Measurements from ENCODE around the gene SLC16A4. TPM values are rescaled to one million over a fixed set of nuclear protein-coding genes. Genes with fewer than 3 reads are reported as not detected.

Gene SLC16A4
- total RNA-seq, 1 experiment from 2014 or later: 0.22 TPM

DNA sequence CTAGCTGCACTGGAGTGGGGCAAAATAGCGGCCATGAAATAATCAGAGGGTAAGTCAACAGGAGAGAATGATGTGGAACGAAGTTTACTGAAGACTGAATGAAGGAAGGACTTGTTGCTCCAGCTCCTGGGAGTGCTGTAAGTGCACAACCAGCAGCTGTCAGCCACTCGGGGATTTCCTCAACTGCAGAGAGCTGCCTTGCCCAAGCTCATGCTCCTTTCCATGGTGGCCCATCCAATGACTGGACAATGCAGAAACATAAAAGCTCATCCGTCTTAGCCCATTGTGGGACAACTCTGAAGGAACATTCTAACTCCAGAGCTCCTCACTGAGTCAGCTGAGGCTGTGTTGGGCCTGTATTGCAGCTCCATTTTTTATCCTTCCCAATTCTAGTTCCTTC is 72.8 kb downstream of the SLC16A4 start:
- POLR2A ChIA-PET (ENCODE audit: unreplicated experiment): no interaction called here
- Histone ChIP-seq H3K9ac (ENCODE audit: low read length) (no peak overlapping the region), H3K27ac (ENCODE audit: low read length) (no peak overlapping the region), H3K4me2 (ENCODE audit: low read length) (no peak overlapping the region), H4K20me1 (ENCODE audit: low read length) (no peaks in the 10 kb centered on the region), H2AFZ (ENCODE audit: low read length) (no peak overlapping the region), H3K9me2 (replicated peaks; ENCODE audit: low read length) (no peaks in the 10 kb centered on the region), H3K79me2 (ENCODE audit: low read length) (no peaks in the 10 kb centered on the region), H3F3A (ENCODE audit: low read length, unreplicated experiment) (no peaks in the 10 kb centered on the region), H3K36me3 (ENCODE audit: low read depth, low read length) (no peaks in the 10 kb centered on the region), H3K4me3 (ENCODE audit: low read length) (no peak overlapping the region), H3K4me1 (ENCODE audit: insufficient read depth, low read length) (peaks cover 8% of the 10 kb centered on the region; the same call in 1 of the 2 replicates), H3K9me3 (ENCODE audit: low read length) (no peaks in the 10 kb centered on the region; the same call in 1 of the 2 replicates), H3K27me3 (ENCODE audit: low read length) (no peaks in the 10 kb centered on the region)
- ATAC-seq (no peak), DNase-seq (no peak)
- BruUV-seq (replicated peaks): no TSS peak
- intact Hi-C loops (cut with micrococcal nuclease): no loop called here
- TF ChIP-seq EZH2 (IDR thresholded peaks at IDR 0.05; ENCODE audit: low read length, unreplicated experiment): no peak
- TF ChIP-seq EZH2phosphoT487 (IDR thresholded peaks at IDR 0.05; ENCODE audit: borderline replicate concordance, low read length): no peak
- TF ChIP-seq, protein P1, sequence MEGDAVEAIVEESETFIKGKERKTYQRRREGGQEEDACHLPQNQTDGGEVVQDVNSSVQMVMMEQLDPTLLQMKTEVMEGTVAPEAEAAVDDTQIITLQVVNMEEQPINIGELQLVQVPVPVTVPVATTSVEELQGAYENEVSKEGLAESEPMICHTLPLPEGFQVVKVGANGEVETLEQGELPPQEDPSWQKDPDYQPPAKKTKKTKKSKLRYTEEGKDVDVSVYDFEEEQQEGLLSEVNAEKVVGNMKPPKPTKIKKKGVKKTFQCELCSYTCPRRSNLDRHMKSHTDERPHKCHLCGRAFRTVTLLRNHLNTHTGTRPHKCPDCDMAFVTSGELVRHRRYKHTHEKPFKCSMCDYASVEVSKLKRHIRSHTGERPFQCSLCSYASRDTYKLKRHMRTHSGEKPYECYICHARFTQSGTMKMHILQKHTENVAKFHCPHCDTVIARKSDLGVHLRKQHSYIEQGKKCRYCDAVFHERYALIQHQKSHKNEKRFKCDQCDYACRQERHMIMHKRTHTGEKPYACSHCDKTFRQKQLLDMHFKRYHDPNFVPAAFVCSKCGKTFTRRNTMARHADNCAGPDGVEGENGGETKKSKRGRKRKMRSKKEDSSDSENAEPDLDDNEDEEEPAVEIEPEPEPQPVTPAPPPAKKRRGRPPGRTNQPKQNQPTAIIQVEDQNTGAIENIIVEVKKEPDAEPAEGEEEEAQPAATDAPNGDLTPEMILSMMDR (conservative IDR thresholded peaks at IDR 0.05; ENCODE audit: low read depth, low read length): no peak
- CTCF ChIA-PET: interaction anchor here (1.1 kb wide), 1 partner anchor 121 kb away, joined by 3 read pairs; no protein-coding TSS in a partner anchor

DNA sequence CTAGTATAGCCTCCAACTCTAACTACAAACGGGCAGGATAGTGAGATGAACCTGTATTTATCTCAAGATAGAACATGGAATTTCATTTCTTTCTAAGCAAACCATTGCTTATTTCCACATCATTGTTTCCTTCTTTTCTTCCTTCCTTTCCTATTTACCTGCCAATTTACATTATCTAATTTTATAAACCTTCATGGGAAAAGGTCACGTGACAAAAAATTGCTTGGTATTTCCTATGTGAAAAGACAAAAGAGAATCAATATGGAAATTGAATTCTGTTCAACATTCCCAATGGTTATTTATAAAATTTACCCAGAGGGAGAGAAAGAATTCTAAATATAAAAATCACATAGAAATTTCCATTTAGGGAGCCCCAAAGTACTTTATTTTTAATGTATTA is 74.1 kb downstream of the SLC16A4 start:
- Histone ChIP-seq H3K36me3 (ENCODE audit: low read depth, low read length) (no peaks in the 10 kb centered on the region), H3K27ac (ENCODE audit: low read length) (no peak overlapping the region), H3K9ac (ENCODE audit: low read length) (no peak overlapping the region), H3K79me2 (ENCODE audit: low read length) (no peaks in the 10 kb centered on the region), H3F3A (ENCODE audit: low read length, unreplicated experiment) (no peaks in the 10 kb centered on the region), H3K4me1 (ENCODE audit: insufficient read depth, low read length) (peaks cover 8% of the 10 kb centered on the region; the same call in 1 of the 2 replicates), H4K20me1 (ENCODE audit: low read length) (no peaks in the 10 kb centered on the region), H3K9me3 (ENCODE audit: low read length) (no peaks in the 10 kb centered on the region; the same call in 1 of the 2 replicates), H3K9me2 (replicated peaks; ENCODE audit: low read length) (no peaks in the 10 kb centered on the region), H3K27me3 (ENCODE audit: low read length) (no peaks in the 10 kb centered on the region), H2AFZ (ENCODE audit: low read length) (no peak overlapping the region), H3K4me2 (ENCODE audit: low read length) (no peak overlapping the region), H3K4me3 (ENCODE audit: low read length) (no peak overlapping the region)
- no peak for TF ChIP-seq EZH2 (IDR thresholded peaks at IDR 0.05; ENCODE audit: low read length, unreplicated experiment)
- TF ChIP-seq, protein P1 (conservative IDR thresholded peaks at IDR 0.05; ENCODE audit: low read depth, low read length): no peak
- no peak for TF ChIP-seq EZH2phosphoT487 (IDR thresholded peaks at IDR 0.05; ENCODE audit: borderline replicate concordance, low read length)
- no peak for ATAC-seq
- POLR2A ChIA-PET (ENCODE audit: unreplicated experiment): no interaction called here
- CTCF ChIA-PET: no interaction called here
- intact Hi-C loops (cut with micrococcal nuclease): no loop called here
- no TSS peak for BruUV-seq (replicated peaks)
- no peak for DNase-seq

Other genes starting within 250 kb of the SLC16A4 start
- not detected in 2 replicates for gene SLC6A17, start 240.5 kb downstream of the SLC16A4 start, total RNA-seq (2014; rRNA removed)
- 1.6 and 3.6 TPM in 2 replicates for gene KCNC4, start 180.7 kb downstream of the SLC16A4 start, total RNA-seq (2014; rRNA removed)
- gene RBM15, start 51.6 kb downstream of the SLC16A4 start, total RNA-seq (2014; rRNA removed): 41.3 and 47.0 TPM in 2 replicates
- gene LAMTOR5, start 16.7 kb upstream of the SLC16A4 start, total RNA-seq (2014; rRNA removed): 143 and 147 TPM in 2 replicates
- gene PROK1, start 60.1 kb upstream of the SLC16A4 start, total RNA-seq (2014; rRNA removed): not detected in 2 replicates
- not detected in 2 replicates for gene KCNA10, start 128.1 kb upstream of the SLC16A4 start, total RNA-seq (2014; rRNA removed)
- gene KCNA2, start 215.3 kb upstream of the SLC16A4 start, total RNA-seq (2014; rRNA removed): not detected in 2 replicates

Measured in PC-3 (cell line).